ENCODE results near the gene PLCL1. TPM values are rescaled to one million over a fixed set of nuclear protein-coding genes. Genes with fewer than 3 reads are reported as not detected.

PLCL1 gene
- total RNA-seq, 4 donors from 2014 or later = 5.4 to 21.8 (median 10.2) TPM

DNA sequence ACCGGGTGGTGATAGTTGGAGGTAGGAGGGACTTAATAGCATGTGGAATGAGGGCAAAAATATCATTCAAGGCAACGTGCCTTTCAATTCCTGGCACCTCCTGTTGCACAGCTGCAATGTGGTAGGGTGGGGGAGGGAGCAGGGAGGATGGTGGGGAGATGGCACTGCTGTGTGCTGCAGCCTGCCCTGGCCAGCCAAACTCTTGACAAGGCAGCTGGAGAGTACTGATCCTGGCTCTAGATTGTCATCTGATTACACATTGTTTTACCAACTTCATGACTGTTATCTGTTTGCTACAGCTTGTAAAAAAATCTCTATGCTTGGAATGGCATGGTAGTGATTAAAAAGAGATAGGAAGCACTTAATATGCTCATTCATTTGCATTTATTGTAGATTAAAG lies 47.7 kb downstream of the PLCL1 start:
- TF ChIP-seq, protein P1, sequence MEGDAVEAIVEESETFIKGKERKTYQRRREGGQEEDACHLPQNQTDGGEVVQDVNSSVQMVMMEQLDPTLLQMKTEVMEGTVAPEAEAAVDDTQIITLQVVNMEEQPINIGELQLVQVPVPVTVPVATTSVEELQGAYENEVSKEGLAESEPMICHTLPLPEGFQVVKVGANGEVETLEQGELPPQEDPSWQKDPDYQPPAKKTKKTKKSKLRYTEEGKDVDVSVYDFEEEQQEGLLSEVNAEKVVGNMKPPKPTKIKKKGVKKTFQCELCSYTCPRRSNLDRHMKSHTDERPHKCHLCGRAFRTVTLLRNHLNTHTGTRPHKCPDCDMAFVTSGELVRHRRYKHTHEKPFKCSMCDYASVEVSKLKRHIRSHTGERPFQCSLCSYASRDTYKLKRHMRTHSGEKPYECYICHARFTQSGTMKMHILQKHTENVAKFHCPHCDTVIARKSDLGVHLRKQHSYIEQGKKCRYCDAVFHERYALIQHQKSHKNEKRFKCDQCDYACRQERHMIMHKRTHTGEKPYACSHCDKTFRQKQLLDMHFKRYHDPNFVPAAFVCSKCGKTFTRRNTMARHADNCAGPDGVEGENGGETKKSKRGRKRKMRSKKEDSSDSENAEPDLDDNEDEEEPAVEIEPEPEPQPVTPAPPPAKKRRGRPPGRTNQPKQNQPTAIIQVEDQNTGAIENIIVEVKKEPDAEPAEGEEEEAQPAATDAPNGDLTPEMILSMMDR (IDR thresholded peaks at IDR 0.05) = no peak
- DNase-seq (ENCODE audit: low spot score) (no peak), ATAC-seq (ENCODE audit: low FRiP score) (no peak)

DNA sequence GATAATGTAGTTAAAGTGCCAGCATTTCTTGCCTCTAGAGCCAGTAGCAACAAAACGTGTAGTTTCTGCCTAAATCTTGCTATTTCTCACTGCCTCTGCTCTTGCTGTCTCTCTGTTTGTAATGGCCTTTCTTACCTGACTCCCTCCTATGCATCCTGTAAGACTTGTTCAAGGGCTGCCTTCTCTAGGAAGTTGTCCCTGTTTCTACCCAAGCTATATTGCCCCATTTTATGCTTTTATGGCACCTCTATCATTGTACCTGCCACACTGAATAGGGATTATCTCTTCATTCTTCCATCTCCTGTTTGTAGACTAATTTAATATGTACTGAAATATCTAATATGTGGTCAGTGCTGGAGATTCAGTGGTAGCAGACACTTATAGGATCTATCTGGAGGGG lies 49.2 kb downstream of the PLCL1 start:
- ATAC-seq (ENCODE audit: low FRiP score) (no peak), DNase-seq (ENCODE audit: low spot score) (no peak)
- TF ChIP-seq, protein P1 (IDR thresholded peaks at IDR 0.05) = no peak

DNA sequence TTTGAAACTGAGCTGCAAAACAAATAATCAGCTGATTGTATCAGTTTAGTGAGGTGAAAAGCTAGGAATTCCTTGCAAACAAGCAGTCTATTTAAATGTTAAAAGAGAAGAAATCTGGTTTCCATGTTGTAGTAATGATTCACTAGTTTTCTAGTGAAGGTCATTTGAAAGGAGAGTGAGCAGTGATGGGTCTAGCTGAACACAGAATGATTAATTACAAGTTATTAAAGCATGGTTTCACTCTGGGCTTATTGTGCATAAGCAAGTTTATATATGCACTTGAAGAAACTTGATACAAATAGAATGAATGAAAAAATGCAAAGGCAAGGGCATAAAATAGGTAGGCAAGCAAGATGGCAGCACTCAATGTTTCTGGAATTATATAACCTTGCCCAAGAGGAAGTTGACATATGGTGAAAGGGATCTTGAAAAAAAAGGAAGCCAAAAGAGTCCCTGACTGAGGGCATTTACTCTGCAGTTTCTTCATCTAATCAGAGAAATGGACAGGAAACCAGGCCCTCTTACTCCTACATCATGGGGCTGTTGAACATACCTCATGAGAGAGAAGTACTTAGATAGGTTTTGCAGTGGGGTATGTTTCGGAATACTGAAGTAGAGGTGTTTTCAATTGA lies 53.2 kb downstream of the PLCL1 start:
- TF ChIP-seq, protein P1 (IDR thresholded peaks at IDR 0.05) = no peak
- ATAC-seq (ENCODE audit: low FRiP score) (no peak), DNase-seq (ENCODE audit: low spot score) (no peak)

- ATAC-seq (ENCODE audit: low FRiP score) (no peak), DNase-seq (ENCODE audit: low spot score) (no peak)
- TF ChIP-seq, protein P1 (IDR thresholded peaks at IDR 0.05) = no peak
These were observed 54.3 kb downstream of the PLCL1 start for GRCh38 chr2:197858607-197859140.

DNA sequence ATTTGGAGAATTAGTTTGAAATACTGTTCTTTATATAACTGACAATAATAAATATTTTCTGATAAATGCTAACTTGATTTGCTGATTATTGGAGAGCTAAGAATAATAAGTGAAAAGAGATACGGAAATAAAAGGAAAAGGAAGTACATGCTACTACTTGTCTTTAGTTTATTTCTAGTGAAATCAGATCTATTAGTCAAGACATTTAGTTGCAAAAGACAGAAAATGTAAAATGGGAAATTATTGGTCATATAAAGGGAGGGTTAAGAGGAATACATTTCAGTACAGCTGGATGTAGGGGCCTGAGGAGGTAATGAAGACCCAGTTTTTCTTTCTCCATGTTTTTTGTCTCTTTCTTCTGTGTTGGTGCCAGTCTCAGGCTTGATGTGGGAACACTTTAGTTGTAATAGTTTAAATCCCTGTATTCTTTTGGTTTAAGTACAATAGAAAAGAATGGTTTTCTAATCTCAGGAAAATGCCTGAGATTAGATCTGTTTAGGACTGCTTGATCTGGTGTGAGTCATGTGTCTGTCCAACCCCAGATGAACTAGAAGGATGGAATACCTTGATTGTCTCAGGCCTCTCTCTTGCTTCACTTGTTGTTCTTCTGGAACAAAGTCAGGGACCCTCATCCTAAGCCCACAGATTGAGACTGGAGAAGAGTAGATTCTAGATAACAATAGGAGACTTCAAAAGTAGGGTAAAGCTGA lies 58.0 kb downstream of the PLCL1 start:
- TF ChIP-seq, protein P1 (IDR thresholded peaks at IDR 0.05) = no peak
- DNase-seq (ENCODE audit: low spot score) = no peak
- ATAC-seq (ENCODE audit: low FRiP score) = no peak

- ATAC-seq (ENCODE audit: low FRiP score) (no peak), DNase-seq (ENCODE audit: low spot score) (no peak)
- TF ChIP-seq, protein P1 (IDR thresholded peaks at IDR 0.05) = no peak
These were observed 59.4 kb downstream of the PLCL1 start for GRCh38 chr2:197863744-197864143.

DNA sequence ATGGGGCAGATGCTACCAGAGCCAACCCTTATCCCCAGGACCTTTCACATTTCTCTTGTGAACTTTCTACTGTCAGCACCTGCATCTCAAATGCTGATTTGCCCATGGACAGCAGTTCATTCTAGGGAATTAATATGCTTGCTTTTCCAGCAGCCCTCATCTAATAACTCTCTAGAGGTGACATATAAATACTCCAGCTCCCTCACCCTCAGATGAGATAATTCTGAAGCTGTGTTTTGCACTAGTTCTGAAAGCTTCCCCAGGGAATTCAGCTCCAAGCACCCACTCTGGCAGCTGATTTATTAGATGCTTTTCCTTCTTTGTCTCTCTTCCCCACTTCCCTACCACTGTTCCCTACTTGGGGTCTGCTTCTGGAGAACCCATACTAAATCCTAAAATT lies 62.1 kb downstream of the PLCL1 start:
- ATAC-seq (ENCODE audit: low FRiP score) (no peak), DNase-seq (ENCODE audit: low spot score) (no peak)
- TF ChIP-seq, protein P1 (IDR thresholded peaks at IDR 0.05) = no peak
